Activated naive CD4-positive, alpha-beta T cell treated with anti-CD3 and anti-CD28 coated beads, Interleukin-2, amount 50 U/mL, for 72 hours (primary cell): ENCODE results near the gene RALB. TPM values are rescaled to one million over a fixed set of nuclear protein-coding genes. Genes with fewer than 3 reads are reported as not detected.
A peak's percentile ranks its signal among the peaks of the same experiment; 100 is the strongest.
"Not testable (repeated sequence)": the region's sequence is repeated elsewhere in the genome, so short reads cannot be mapped to it uniquely, and the experiment has no call there.

ENCODE experiments used
- ATAC-seq, 2 donors: fragments of 150-1000 bp; cut with Tn5 transposase; 2 replicates each; pipeline ENCODE4 v1.10.0; 2021; ENCODE audit warnings: mild to moderate bottlenecking in 2 of 2, moderate library complexity in 2 of 2
- DNase-seq, 2 donors: peaks; one replicate each; pipeline ENCODE4 v3.0.0; 2021 to 2022; ENCODE audit warnings: low spot score in 2 of 2
- H3K27ac Mint-ChIP-seq, 2 donors: one replicate each; pipeline ENCODE4 v1.8.0; 2022; ENCODE audit warnings: mild to moderate bottlenecking in 2 of 2, mixed read lengths in 2 of 2
- H3K36me3 Mint-ChIP-seq, 2 donors: one replicate each; pipeline ENCODE4 v1.8.0; 2022; ENCODE audit warnings: mixed read lengths in 2 of 2
- H3K9me3 Mint-ChIP-seq, 2 donors: one replicate each; pipeline ENCODE4 v1.8.0; 2022; ENCODE audit warnings: mixed read lengths in 2 of 2
- total RNA-seq, 2 donors: library from RNA; stranded (reverse); gene quantifications; one replicate each; pipeline ENCODE4 v1.2.3, GENCODE V29; 2022

The RALB gene
- total RNA-seq, 2 donors from 2014 or later = 25.9 to 66.7 TPM

DNA sequence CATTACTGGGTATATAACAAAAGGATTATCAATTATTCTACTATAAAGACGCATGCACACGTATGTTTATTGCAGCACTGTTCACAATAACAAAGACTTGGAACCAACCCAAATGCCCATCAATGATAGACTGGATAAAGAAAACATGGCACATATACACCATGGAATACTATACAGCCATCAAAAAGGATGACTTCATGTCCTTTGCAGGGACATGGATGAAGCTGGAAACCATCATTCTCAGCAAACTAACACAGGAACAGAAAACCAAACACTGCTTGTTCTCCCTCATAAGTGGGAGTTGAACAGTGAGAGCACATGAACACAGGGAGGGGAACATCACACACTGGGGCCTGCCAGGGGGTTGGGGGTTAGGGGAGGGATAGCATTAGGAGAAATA lies 17.5 kb upstream of the RALB start:
- not testable (repeated sequence) for ATAC-seq, H3K27ac Mint-ChIP-seq, H3K9me3 Mint-ChIP-seq, DNase-seq
- H3K36me3 Mint-ChIP-seq = peaks cover 0 to 25% of the 10 kb centered on the region in 2 donors

DNA sequence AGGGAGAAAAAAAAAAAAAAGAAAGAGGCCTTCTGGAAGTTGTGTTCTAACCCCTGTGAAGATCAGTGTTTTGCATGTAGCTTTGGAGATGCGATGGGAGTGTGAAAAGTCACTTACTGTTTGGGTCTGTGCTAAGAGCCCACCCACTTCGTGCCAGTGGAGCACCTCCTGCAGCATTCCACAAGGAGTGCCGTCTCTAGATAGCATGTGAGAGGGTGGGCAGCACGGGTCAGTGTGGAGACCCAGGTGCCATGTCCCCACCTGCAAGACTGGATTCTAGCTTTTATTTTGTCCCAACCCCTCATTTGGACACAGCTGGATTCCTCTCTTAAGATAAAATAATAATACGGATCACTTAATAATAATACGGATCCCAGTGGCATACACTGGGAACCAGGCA lies 17.0 kb upstream of the RALB start:
- H3K9me3 Mint-ChIP-seq = no peaks in the 10 kb centered on the region
- H3K36me3 Mint-ChIP-seq = peaks cover 0 to 20% of the 10 kb centered on the region in 2 donors
- no peak for DNase-seq
- no peak for ATAC-seq
- H3K27ac Mint-ChIP-seq = peak overlapping the region in 1 of 2 donors; percentile 49

DNA sequence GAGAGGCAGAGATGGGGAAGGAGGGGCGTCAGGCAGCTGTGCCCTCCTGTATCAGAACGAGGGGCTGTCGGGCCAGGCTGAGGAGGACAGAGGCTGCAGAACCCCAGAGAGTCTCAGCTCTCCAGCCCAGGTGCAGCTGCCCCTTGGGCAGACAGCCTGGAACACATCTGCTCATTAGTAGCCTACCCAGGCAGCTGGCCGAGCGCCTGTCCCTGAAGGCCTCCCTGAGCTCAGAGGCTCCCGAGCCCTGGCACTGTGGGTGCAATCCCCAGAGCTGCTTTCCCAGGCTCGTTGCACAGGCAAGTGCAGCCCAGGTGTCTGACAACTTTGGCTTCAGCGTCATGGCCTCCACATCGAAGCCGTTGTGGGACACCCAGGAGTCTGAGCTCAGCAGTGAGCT lies 16.3 kb upstream of the RALB start:
- DNase-seq (no peak), ATAC-seq (no peak)
- H3K36me3 Mint-ChIP-seq = peaks cover 0 to 14% of the 10 kb centered on the region in 2 donors
- H3K27ac Mint-ChIP-seq = peak overlapping the region in 1 of 2 donors; percentile 49
- no peaks in the 10 kb centered on the region for H3K9me3 Mint-ChIP-seq

DNA sequence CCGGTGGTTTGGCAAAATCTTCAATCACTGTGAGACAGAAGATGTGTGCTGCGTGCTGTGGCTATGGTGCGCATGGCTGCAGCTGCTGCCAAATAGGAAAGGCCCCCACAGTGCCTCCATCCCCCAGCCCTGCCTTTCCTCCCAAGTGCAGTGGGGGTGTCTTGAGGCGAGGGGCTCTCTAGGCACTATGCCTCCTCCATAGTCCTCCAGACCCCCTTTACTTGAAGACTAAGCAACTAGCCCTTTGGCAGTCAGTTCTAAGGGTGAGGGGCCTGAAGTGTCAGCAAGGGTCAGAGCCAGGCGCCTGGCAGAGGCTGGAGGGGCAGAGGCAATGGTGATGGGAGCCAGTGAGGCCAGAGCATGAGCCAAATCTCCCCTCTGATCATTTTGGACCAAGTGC lies 15.9 kb upstream of the RALB start:
- Mint-ChIP-seq H3K9me3 (no peaks in the 10 kb centered on the region), H3K36me3 (peaks cover 0 to 12% of the 10 kb centered on the region in 2 donors), H3K27ac (no peak overlapping the region)
- no peak for ATAC-seq
- no peak for DNase-seq

DNA sequence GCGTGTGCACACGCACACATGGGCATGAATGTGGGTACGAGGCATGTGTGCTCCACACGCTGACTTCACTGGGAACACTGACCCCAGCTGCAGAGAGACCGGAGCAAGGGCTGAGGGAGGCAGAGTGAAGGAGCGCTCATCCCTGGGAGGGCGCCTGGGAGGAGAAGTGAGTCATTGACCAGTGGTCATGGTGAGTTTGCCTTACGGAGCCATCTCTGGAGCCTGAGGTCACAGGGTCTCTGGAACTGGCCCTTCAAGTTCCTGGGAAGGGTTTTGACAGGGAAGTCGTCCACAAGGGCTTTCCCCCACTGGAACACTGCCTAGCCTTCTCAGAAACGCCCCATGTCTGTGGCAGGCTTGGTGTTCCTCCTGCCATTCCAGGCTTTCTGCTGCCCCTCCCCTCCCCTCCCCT lies 15.2 kb upstream of the RALB start:
- H3K36me3 Mint-ChIP-seq = peaks cover 0 to 12% of the 10 kb centered on the region in 2 donors
- no peak for ATAC-seq

DNA sequence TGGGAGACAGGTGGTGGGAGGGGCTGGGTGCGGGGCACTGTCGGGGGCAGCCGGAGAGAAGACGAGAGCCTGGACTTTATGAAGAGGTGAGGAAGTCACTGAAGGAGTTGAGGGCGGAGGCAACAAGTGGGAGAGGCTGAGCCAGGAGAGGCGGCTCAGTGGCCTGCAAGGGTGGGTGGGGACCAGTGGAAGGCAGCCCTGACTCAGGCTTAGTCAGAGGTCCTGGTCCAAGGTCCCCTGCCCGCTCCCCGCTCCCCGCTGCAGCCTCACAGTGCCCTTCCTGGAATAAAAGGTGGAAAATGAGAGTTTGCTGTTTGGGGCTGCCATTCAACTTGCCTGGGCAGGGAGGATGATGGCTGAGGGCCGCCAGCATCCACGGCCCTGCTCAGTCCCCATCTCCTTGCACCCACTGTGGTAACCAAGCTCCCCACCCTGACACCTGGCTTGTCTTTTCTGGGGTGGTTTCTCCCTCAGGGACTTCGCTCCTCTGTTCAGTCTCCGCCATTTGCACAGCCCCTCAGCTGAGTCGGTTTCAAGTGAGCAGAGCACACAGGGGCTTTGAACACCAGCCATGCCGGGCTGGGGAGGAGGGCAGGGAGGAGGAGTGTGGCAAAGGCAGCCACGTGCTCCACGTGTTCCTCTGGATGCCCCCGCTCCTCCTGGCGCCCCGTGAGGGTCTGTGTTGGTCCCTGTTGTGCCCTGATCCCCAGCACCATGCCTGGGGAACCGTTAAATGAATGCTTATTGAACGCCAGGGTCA lies 13.7 kb upstream of the RALB start:
- Mint-ChIP-seq H3K27ac (peak overlapping the region in 1 of 2 donors; percentile 72), H3K36me3 (peaks cover 0 to 23% of the 10 kb centered on the region in 2 donors), H3K9me3 (peaks cover 3 to 8% of the 10 kb centered on the region in 2 donors)
- DNase-seq = no peak
- no peak for ATAC-seq

More for the DNA sequence above, 15.2 kb upstream of the RALB start:
- no peak for DNase-seq
- Mint-ChIP-seq H3K27ac (no peak overlapping the region), H3K9me3 (no peaks in the 10 kb centered on the region)

DNA sequence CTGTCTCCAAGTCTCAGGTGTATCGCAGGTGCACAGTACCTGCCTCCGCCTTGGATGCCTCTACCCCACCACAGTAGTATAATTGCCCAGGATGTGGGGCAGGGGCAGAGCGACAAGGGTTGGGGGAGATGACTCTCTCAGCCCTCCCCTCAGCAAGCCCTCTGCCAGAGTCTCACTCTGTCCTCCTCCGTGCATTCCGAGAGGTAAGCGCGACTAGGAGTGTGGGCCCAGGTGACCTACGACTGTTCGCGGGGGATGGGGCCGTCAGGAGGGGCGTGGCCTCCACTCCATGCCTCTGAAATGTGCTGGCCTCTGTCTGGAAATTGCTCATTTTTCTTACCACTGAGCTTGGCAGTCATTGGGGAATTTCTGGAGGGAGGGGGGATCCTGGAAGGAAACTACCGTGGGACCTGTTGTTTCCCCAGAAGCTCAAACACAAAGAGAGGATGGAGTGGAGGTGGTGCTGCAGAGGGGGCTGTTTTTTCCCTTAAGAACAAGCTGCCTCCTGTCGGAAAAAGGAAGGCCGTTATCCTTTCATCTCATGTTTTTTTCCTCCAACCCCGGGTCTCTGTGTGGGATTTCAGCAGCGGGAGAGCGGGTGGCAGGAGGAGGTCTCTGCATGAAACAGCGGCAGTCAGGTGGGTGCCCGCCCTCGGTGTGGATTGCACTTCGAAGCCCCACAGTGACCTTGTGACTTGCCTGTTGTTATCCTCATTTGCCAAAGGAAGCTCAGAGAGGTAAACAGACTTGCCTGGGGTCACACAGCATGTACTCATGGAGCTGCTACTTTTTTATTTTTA lies 13.0 kb upstream of the RALB start:
- DNase-seq (no peak), ATAC-seq (peak in 1 of 2 donors; percentile 24)
- Mint-ChIP-seq H3K36me3 (peaks cover 0 to 19% of the 10 kb centered on the region in 2 donors), H3K27ac (peak overlapping the region in 1 of 2 donors; percentile 22), H3K9me3 (peaks cover 3 to 14% of the 10 kb centered on the region in 2 donors)

DNA sequence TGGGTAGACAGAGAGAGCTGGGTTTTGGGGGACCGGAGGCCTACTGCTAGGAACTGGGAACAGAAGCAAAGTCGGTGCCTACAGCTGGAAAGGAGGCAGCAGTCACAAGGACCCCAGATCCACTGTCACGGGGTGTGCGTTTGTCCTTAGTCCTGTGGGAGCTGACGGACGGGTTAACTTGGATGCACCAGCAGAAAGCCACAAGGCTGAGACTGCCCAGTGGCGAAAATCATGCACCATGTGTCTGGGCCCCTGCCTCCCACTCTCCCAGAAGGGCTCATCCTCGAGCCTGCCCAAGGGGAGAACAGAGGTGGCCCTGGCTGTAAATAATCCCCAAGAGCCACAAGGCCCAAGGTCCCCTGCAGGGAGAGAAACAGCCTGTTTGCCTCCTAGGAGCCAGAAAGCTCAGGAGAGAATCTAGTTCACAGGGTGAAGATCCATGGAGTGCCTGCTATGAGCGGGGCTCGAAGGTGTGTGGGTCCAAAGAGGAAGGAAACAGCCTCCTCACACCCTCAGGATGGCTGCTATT lies 11.7 kb upstream of the RALB start:
- H3K27ac Mint-ChIP-seq = peak overlapping the region in 1 of 2 donors; percentile 90

DNA sequence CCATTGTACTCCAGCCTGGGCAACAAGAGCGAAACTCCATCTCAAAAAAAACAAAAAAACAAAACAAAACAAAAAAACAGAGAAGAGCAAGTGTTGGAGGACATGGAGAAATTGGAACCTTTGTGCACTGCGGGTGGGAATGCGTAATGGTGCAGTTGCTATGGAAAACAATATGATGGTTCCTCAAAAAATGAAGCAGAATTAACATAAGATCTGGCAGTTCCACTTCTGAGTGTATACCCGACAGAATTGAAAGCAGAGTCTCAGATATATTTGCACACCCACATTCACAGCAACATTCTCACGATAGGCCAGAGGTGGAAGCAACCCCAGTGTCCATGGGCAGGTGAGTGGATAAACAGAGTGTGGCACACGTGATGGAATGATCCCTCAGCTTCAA lies 11.0 kb upstream of the RALB start:
- H3K9me3 Mint-ChIP-seq = peaks cover 3 to 15% of the 10 kb centered on the region in 2 donors
- H3K27ac Mint-ChIP-seq = no peak overlapping the region
- H3K36me3 Mint-ChIP-seq = peaks cover 0 to 12% of the 10 kb centered on the region in 2 donors
- DNase-seq (no peak), ATAC-seq (no peak)

More for the DNA sequence above, 11.7 kb upstream of the RALB start:
- peaks cover 0 to 12% of the 10 kb centered on the region in 2 donors for H3K36me3 Mint-ChIP-seq
- DNase-seq (no peak), ATAC-seq (no peak)
- peaks cover 3 to 15% of the 10 kb centered on the region in 2 donors for H3K9me3 Mint-ChIP-seq

DNA sequence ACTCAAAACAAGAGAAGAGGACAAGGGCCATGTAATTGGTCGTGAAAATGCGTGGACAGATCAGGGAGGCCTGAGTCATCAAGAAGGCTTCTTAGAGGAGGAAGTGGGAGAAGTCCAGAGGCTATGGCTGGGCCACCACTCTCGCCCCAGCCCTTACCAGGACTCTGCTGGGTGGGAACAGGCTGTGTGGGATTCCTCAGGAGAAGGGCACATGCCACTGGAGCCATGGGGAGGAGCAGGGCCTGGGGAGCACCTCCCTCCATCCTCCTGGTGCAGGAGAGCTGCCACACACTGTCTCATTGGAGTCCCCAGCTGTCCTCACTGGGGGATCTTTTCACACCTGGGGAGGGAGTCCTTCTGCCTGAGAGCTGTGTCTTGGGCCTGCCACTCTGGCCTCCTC lies 9.4 kb upstream of the RALB start:
- DNase-seq (no peak), ATAC-seq (no peak)
- H3K36me3 Mint-ChIP-seq = peaks cover 0 to 12% of the 10 kb centered on the region in 2 donors
- H3K9me3 Mint-ChIP-seq = peaks cover 3 to 15% of the 10 kb centered on the region in 2 donors
- no peak overlapping the region for H3K27ac Mint-ChIP-seq

DNA sequence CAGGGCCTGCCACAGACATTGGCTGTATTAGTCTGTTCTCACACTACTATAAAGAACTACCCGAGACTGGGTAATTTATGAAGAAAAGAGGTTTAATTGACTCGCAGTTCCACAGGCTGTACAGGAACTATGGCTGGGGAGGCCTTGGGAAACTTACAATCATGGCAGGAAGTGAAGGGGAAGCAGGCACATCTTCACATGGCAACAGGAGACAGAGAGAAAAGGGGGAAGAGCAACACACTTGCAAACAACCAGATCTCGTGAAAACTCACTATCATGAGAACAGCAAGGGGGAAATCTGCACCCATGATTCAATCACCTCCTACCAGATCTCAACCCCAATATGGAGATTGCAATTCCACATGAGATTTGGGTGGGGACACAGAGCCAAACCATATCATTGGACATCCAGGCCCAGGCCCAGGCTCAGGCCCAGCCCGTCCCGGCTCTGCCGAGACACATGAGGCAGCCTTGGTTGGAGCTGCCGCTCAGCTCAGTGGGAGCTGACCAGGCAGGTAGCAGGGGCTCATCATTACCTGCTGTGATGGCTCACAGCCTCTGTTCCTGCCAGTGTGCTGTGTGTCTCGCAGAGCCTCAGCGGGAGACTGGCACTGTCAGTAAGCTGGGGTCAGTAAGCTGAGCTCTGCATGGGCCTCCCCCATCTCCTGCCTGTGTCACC lies 8.6 kb upstream of the RALB start:
- ATAC-seq = no peak
- no peak for DNase-seq
- Mint-ChIP-seq H3K27ac (peak overlapping the region in 1 of 2 donors; percentile 24), H3K9me3 (peaks cover 3 to 15% of the 10 kb centered on the region in 2 donors), H3K36me3 (peaks cover 0 to 12% of the 10 kb centered on the region in 2 donors)

DNA sequence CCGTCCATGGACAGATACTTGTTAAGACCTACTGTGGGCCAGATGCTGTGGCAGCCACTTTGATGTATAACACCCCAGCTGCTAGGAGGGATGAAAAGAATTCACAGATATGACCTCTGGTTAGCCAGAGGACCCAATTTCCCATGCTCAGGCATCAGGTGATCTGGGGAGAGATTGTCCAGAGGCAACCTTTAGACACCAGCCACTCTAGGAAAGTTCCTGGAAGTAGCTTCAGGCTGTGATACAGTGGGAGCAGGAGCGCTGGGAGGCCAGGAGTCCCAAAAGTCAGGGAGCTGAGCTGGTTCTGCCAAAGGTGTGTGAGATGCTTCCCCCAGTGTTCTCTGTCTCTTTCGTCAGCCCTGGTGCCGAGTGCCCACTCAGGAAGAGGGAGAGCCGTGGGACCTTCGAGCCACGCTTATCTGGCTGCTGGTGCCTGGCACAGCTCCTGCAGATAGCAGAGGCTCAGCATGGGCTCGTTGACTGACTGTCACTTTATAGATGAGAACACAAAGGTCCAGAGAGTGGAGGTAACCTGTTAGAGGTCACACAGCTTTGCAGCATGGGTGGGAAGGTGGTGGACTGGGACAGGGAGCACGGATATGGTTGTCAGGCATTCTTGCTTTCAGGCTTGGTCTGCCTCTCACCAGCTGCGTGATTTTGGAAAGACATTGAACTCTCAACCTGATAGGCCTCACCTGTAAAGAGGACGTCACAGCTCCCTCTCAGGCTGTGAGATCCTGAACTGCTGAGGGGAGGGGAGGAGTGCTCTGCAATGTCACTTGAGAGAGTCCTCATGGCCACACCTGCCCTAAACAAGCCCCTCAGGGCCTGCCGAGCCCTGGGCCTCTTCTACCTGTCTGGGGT lies 7.8 kb upstream of the RALB start:
- ATAC-seq (no peak), DNase-seq (no peak)
- Mint-ChIP-seq H3K27ac (peak overlapping the region in 1 of 2 donors; percentile 72), H3K9me3 (peaks cover 3 to 15% of the 10 kb centered on the region in 2 donors), H3K36me3 (peaks cover 0 to 12% of the 10 kb centered on the region in 2 donors)

DNA sequence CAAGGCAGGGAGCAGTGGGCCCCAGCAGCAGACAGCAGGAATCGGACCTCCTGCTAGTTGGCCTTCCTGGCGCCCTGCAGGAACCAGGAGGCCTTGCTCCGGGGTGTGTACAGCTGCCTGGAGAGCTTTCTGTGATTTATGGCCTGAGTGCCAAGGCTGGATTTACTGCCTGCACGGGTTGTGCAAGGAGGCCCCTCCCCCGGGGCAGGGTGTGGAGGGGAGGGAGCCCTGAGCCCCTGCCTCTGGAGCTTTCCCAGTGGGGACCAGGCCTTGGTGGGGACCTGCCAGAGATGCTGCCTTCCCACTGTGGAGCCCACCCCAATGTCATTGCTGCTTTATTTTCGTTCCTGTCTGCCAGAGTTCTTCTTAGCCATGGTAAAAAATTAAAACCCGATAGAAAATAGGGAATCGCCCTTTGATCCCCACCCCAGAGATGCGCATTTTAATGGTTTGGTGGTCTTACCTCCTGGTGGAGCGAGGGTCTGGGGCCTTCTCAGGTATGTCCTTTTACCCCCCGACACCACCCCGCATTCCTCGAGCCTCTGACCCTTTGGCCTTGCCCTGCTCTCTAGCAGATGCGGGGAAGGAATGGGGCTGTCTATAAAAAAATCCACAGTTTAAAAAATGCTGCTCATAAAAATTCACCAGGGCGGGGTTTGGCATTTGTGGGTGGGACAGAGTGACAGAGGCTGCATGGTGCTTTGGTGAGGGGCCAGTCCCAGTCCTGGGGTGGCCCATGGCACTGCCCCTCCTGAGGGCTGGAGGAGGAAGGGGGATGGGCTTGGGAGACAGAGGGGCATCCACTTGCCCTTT lies 6.9 kb upstream of the RALB start:
- ATAC-seq (no peak), DNase-seq (no peak)
- Mint-ChIP-seq H3K27ac (no peak overlapping the region), H3K9me3 (peaks cover 3 to 15% of the 10 kb centered on the region in 2 donors), H3K36me3 (peaks cover 0 to 12% of the 10 kb centered on the region in 2 donors)

DNA sequence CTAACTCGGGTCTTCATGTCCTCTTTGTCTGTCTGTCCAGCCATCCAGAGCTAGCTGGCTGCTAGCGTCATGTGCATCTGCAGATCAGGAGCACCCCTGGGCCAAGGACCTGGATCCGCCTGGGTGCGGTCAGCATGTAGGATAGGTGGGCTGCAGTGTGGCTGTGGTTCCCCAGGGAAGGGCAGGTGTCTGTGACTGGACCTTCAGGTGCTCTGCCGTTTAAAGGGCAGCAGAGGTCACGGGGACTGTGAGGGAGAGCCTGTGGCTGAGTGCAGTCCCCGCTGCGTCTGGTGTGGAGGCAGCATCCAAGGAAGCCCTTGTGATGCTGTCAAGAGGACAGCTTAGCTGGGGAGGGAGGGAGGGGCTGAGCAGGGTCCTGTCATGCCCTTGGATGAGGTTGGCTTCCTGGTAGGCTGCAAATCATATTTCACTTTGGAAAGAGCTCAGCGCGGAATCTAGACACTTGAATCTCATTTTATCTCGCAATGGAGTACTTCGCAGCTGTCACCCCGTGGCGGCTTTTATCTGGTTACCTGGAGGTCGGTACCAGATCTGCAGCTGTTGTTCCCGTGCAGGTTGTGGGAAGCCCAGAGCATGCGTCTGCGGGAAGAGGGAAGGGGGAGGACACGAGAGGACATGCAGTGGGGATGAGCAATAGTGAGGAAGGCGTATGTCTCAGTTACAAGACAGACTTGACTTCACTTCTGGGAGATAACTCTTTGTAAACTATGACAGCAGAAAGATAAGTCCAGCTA lies 5.9 kb upstream of the RALB start:
- Mint-ChIP-seq H3K36me3 (peaks cover 0 to 12% of the 10 kb centered on the region in 2 donors), H3K27ac (peak overlapping the region in 1 of 2 donors; percentile 66)

More for the DNA sequence above, 5.9 kb upstream of the RALB start:
- H3K9me3 Mint-ChIP-seq = peaks cover 3 to 15% of the 10 kb centered on the region in 2 donors
- ATAC-seq (no peak), DNase-seq (peak in 1 of 2 donors; percentile 34)
